GM23338 (cell line): Measurements from ENCODE around the gene KIAA1755. TPM values are rescaled to one million over a fixed set of nuclear protein-coding genes. Genes with fewer than 3 reads are reported as not detected.

Experiments
- ATAC-seq: fragments of 200-7000 bp; cut with Tn5 transposase; 3 replicates; pipeline ENCODE4 v1.9.1; 2020
- DNase-seq: peaks from one replicate; pipeline ENCODE4 v3.0.0-alpha.2; 2015; ENCODE audit warnings: low spot score
- H2AFZ ChIP-seq: fragments of 200-600 bp; sonication (generic); 2 replicates; pipeline ENCODE4 v1.8.0; 2016; ENCODE audit warnings: antibody characterized with exemption, mild to moderate bottlenecking, moderate library complexity
- H3F3A ChIP-seq: fragments of 200-600 bp; sonication (generic); replicated peaks from 2 replicates; pipeline ENCODE4 v1.8.0; 2017; ENCODE audit warnings: antibody characterized with exemption, mixed run types, low read depth
- H3K27ac ChIP-seq: fragments of 200-600 bp; sonication (generic); 2 replicates; pipeline ENCODE4 v1.6.1; 2016; ENCODE audit warnings: low read depth
- H3K27me3 ChIP-seq: fragments of 200-600 bp; sonication (generic); 2 replicates; pipeline ENCODE4 v1.8.0; 2016; ENCODE audit warnings: mild to moderate bottlenecking, mixed run types, moderate library complexity; ENCODE audit not compliant: insufficient read depth
- H3K36me3 ChIP-seq: fragments of 200-600 bp; sonication (generic); 2 replicates; pipeline ENCODE4 v1.8.0; 2016; ENCODE audit warnings: mild to moderate bottlenecking; ENCODE audit not compliant: insufficient read depth
- H3K4me1 ChIP-seq: fragments of 200-600 bp; sonication (generic); 2 replicates; pipeline ENCODE4 v1.8.0; 2016; ENCODE audit warnings: mild to moderate bottlenecking, moderate library complexity; ENCODE audit not compliant: insufficient read depth
- H3K4me2 ChIP-seq: fragments of 200-600 bp; sonication (generic); 2 replicates; pipeline ENCODE4 v1.7.1; 2017; ENCODE audit warnings: mixed run types
- H3K4me3 ChIP-seq: fragments of 200-600 bp; sonication (generic); 2 replicates; pipeline ENCODE4 v1.6.1; 2016; ENCODE audit warnings: mixed run types
- H3K79me2 ChIP-seq: fragments of 200-600 bp; sonication (generic); replicated peaks from 2 replicates; pipeline ENCODE4 v1.8.0; 2017; ENCODE audit warnings: mild to moderate bottlenecking; ENCODE audit not compliant: insufficient read depth
- H3K9me2 ChIP-seq: fragments of 200-600 bp; sonication (generic); 2 replicates; pipeline ENCODE4 v1.8.0; 2017; ENCODE audit not compliant: insufficient read depth
- H4K20me1 ChIP-seq: fragments of 200-600 bp; sonication (generic); replicated peaks from 2 replicates; pipeline ENCODE4 v1.8.0; 2017; ENCODE audit warnings: mild to moderate bottlenecking; ENCODE audit not compliant: insufficient read depth
- H3K27ac Mint-ChIP-seq: 2 replicates; pipeline ENCODE4 v1.8.0; 2020; ENCODE audit warnings: inconsistent platforms, mild to moderate bottlenecking, moderate library complexity, mixed read lengths
- H3K27me3 Mint-ChIP-seq: 3 replicates; pipeline ENCODE4 v1.8.0; 2022; ENCODE audit warnings: low read depth, mild to moderate bottlenecking, moderate library complexity, mixed read lengths, inconsistent platforms; ENCODE audit not compliant: insufficient read depth, poor library complexity
- H3K36me3 Mint-ChIP-seq: 3 replicates; pipeline ENCODE4 v1.8.0; 2021; ENCODE audit warnings: low read depth, mild to moderate bottlenecking, inconsistent platforms, moderate library complexity, mixed read lengths
- H3K4me1 Mint-ChIP-seq: 3 replicates; pipeline ENCODE4 v1.8.0; 2020; ENCODE audit warnings: mild to moderate bottlenecking, inconsistent platforms, mixed read lengths
- H3K4me3 Mint-ChIP-seq: 3 replicates; pipeline ENCODE4 v1.8.0; 2021; ENCODE audit warnings: moderate library complexity, mild to moderate bottlenecking, inconsistent platforms, mixed read lengths
- H3K9me3 Mint-ChIP-seq: 3 replicates; pipeline ENCODE4 v1.8.0; 2020; ENCODE audit warnings: moderate library complexity, mild to moderate bottlenecking, inconsistent platforms, mixed read lengths
- CREB1 ChIP-seq: fragments of 250-450 bp; sonication (Bioruptor Pico); IDR thresholded peaks from 2 replicates; pipeline ENCODE4 v1.5.0; 2020; ENCODE audit warnings: low read depth, mild to moderate bottlenecking, moderate library complexity
- CTCF ChIP-seq, 2 experiments: fragments of 200-600 bp in 1 of 2; sonication (generic) in 1 of 2; conservative IDR thresholded peaks; 2 replicates each; pipeline versions ENCODE4 v1.5.1 to v1.6.1; 2016 to 2017; ENCODE audit warnings: antibody characterized with exemption in 2 of 2, low read depth in 2 of 2, mild to moderate bottlenecking in 2 of 2, moderate library complexity in 1 of 2
- REST ChIP-seq: IDR thresholded peaks from one replicate; pipeline ENCODE4 v1.6.1; 2018; ENCODE audit warnings: antibody characterized with exemption; ENCODE audit not compliant: unreplicated experiment
- STAT1 ChIP-seq: IDR thresholded peaks from one replicate; pipeline ENCODE4 v1.6.1; 2016; ENCODE audit warnings: antibody characterized with exemption; ENCODE audit not compliant: unreplicated experiment
- polyA plus RNA-seq: library from polyadenylated mRNA; unstranded; fragments of >200 nt; fragmentation: Nextera tagmentation; extraction: Ambion mirVana; gene quantifications from 2 replicates; pipeline ENCODE4 v1.2.1, GENCODE V29; 2016
- total RNA-seq: library from RNA; depleted of rRNA; stranded (reverse); fragments of >200 nt; shearing (Covaris generic); gene quantifications from 2 replicates; pipeline ENCODE4 v1.2.3, GENCODE V29; 2014
- TF ChIP-seq, protein P1 (sequence below): fragments of 250-450 bp; sonication (Bioruptor Pico); IDR thresholded peaks from 2 replicates; pipeline ENCODE4 v1.5.0; 2020; ENCODE audit warnings: mild to moderate bottlenecking, moderate library complexity
- TF ChIP-seq, protein P2 (sequence below): IDR thresholded peaks from 2 replicates; pipeline ENCODE4 v1.6.1; 2016; ENCODE audit warnings: antibody characterized with exemption

Gene KIAA1755
- total and polyA plus RNA-seq, 2 experiments from 2014 or later: 0.28 TPM; not detected in 1

GRCh38 chr20:38239441-38239840, 21.1 kb downstream of the KIAA1755 start (continued):
- TF ChIP-seq REST (no peak), CREB1 (CRISPR knock-in tag) (no peak)
- TF ChIP-seq, protein P1, sequence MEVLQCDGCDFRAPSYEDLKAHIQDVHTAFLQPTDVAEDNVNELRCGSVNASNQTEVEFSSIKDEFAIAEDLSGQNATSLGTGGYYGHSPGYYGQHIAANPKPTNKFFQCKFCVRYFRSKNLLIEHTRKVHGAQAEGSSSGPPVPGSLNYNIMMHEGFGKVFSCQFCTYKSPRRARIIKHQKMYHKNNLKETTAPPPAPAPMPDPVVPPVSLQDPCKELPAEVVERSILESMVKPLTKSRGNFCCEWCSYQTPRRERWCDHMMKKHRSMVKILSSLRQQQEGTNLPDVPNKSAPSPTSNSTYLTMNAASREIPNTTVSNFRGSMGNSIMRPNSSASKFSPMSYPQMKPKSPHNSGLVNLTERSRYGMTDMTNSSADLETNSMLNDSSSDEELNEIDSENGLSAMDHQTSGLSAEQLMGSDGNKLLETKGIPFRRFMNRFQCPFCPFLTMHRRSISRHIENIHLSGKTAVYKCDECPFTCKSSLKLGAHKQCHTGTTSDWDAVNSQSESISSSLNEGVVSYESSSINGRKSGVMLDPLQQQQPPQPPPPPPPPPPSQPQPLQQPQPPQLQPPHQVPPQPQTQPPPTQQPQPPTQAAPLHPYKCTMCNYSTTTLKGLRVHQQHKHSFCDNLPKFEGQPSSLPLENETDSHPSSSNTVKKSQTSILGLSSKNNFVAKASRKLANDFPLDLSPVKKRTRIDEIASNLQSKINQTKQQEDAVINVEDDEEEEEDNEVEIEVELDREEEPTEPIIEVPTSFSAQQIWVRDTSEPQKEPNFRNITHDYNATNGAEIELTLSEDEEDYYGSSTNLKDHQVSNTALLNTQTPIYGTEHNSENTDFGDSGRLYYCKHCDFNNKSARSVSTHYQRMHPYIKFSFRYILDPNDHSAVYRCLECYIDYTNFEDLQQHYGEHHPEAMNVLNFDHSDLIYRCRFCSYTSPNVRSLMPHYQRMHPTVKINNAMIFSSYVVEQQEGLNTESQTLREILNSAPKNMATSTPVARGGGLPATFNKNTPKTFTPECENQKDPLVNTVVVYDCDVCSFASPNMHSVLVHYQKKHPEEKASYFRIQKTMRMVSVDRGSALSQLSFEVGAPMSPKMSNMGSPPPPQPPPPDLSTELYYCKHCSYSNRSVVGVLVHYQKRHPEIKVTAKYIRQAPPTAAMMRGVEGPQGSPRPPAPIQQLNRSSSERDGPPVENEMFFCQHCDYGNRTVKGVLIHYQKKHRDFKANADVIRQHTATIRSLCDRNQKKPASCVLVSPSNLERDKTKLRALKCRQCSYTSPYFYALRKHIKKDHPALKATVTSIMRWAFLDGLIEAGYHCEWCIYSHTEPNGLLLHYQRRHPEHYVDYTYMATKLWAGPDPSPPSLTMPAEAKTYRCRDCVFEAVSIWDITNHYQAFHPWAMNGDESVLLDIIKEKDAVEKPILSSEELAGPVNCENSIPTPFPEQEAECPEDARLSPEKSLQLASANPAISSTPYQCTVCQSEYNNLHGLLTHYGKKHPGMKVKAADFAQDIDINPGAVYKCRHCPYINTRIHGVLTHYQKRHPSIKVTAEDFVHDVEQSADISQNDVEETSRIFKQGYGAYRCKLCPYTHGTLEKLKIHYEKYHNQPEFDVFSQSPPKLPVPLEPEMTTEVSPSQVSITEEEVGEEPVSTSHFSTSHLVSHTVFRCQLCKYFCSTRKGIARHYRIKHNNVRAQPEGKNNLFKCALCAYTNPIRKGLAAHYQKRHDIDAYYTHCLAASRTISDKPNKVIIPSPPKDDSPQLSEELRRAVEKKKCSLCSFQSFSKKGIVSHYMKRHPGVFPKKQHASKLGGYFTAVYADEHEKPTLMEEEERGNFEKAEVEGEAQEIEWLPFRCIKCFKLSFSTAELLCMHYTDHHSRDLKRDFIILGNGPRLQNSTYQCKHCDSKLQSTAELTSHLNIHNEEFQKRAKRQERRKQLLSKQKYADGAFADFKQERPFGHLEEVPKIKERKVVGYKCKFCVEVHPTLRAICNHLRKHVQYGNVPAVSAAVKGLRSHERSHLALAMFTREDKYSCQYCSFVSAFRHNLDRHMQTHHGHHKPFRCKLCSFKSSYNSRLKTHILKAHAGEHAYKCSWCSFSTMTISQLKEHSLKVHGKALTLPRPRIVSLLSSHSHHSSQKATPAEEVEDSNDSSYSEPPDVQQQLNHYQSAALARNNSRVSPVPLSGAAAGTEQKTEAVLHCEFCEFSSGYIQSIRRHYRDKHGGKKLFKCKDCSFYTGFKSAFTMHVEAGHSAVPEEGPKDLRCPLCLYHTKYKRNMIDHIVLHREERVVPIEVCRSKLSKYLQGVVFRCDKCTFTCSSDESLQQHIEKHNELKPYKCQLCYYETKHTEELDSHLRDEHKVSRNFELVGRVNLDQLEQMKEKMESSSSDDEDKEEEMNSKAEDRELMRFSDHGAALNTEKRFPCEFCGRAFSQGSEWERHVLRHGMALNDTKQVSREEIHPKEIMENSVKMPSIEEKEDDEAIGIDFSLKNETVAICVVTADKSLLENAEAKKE: no peak

DNA sequence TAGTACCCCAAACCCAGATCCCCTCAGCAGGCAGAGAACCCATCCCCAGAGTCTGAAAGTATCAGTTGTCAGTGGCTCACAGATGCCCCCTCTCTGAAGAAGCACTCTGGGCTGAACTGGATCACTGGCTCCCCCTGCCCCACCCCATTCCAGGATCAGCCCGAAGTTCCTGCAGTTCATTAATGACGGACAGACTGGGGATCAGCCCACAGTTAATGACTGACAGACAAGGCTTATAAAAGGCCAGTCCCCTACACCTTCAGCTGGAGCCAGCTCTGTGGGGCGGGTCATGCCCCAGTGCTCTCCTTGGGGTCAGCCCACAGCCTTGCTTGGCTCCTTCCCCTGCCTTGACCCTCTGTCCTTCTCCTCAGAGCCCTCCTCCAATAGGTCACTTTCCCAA, 21.7 kb downstream of the KIAA1755 start:
- peaks cover 7% of the 10 kb centered on the region for H3K36me3 Mint-ChIP-seq
- peaks cover 38% of the 10 kb centered on the region for H3K9me3 Mint-ChIP-seq
- peaks cover 3% of the 10 kb centered on the region for H3K27me3 Mint-ChIP-seq
- H3K27ac ChIP-seq: no peak overlapping the region
- H4K20me1 ChIP-seq: no peaks in the 10 kb centered on the region
- H3K4me2 ChIP-seq: no peak overlapping the region
- no peaks in the 10 kb centered on the region for H3K9me2 ChIP-seq
- no peak overlapping the region for H3K4me3 ChIP-seq
- H3K36me3 ChIP-seq: no peaks in the 10 kb centered on the region
- no peaks in the 10 kb centered on the region for H3K4me1 Mint-ChIP-seq
- H3F3A ChIP-seq: no peaks in the 10 kb centered on the region
- DNase-seq (no peak), ATAC-seq (no peak)
- H3K27ac Mint-ChIP-seq: no peak overlapping the region
- no peaks in the 10 kb centered on the region for H3K4me1 ChIP-seq
- no peak overlapping the region for H3K4me3 Mint-ChIP-seq
- no peaks in the 10 kb centered on the region for H3K27me3 ChIP-seq
- no peak overlapping the region for H2AFZ ChIP-seq
- no peaks in the 10 kb centered on the region for H3K79me2 ChIP-seq
- TF ChIP-seq, protein P2, sequence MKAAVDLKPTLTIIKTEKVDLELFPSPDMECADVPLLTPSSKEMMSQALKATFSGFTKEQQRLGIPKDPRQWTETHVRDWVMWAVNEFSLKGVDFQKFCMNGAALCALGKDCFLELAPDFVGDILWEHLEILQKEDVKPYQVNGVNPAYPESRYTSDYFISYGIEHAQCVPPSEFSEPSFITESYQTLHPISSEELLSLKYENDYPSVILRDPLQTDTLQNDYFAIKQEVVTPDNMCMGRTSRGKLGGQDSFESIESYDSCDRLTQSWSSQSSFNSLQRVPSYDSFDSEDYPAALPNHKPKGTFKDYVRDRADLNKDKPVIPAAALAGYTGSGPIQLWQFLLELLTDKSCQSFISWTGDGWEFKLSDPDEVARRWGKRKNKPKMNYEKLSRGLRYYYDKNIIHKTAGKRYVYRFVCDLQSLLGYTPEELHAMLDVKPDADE: no peak
- TF ChIP-seq STAT1 (no peak), CTCF (conservative IDR thresholded peaks at IDR 0.05; ENCODE audit: low read depth in 2 of 2) (no peak)
